ENCODE data around the gene CRLF3.
A peak's percentile ranks its signal among the peaks of the same experiment; 100 is the strongest.
"Not testable (repeated sequence)": the region's sequence is repeated elsewhere in the genome, so short reads cannot be mapped to it uniquely, and the experiment has no call there.

The CRLF3 gene

DNA sequence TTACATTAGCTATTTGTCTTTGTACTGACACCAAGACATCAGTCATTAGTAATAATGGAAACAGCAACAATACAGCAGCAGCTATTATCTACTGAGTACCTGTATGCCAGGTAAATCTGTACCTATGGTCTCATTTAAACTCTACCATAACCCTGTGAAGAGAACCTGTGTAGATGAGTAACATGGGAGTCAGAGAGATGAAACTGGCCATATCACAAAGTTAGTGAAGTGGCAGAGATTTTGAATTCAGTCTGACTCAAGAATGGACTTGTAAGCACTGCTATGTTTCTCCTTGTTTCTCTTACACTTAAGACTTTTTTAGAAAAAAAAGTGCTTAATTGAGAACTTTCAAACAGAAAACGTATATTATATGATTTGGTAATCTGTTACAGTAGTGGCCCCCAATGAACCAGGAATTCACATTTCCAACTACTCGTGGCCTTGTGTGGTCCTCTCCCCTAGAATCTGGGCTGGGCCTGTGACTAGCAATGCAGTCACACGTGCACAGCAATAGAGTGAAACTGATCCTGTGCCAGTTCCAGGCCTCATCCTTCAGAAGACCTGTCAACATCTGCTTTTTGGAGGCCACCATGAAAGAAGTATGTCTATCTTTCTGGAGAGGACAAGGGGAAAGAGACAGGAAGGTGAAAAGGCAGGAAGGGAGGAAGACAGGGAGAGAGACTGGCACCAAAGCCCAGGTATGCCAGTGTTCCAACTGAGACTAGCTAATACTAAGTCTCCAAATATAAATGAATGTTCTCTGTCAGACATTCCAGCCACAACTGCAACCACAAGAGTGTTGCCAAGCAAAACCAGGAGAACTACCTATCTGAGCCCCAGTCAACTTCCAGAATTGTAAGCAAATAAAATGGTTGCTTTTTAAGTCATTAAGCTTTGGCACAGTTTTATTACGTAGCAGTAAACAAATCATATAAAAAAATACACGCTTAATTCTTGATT lies 12.0 kb downstream of the CRLF3 start:
- no peak for DNase-seq

DNA sequence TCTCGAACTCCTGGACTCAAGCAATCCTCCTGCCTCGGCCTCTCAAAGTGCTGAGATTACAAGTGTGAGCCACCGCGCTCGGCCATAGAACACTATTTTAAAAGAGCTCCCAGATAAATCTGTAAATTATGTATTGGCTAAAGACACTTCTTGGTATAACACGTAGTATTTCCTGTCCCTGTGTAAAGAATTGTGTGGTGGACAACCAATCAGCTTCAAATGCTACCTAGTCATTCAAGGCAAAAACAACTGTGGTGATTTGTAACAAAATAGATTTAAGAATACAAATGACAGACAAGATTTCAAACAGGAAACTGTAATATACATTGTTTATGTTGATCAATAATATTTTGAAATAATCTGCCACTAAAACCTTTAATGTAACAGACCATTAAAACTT lies 14.6 kb downstream of the CRLF3 start:
- no peak for DNase-seq

DNA sequence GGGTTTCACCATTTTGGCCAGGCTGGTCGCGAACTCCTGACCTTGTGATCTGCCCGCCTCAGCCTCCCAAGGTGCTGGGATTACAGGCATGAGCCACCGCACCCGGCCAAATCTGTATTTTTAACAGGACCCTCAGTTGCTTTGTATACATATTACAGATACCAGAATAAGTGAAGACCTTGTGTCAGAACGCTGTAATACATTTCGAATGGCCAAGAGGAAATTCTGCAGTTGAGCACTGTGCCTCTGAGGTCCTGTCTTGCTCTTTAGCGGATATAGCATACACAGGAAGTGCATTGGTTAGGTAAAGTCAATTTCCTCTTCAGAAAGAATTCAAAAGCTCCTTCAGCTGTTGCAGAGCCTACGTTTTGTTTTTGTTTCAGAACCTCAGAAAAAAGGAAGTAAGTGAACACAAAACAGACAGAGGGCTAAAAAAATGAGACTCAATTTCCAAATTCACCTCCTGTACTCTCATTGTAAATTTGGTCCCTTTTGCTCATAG lies 15.7 kb downstream of the CRLF3 start:
- DNase-seq, result no peak

DNA sequence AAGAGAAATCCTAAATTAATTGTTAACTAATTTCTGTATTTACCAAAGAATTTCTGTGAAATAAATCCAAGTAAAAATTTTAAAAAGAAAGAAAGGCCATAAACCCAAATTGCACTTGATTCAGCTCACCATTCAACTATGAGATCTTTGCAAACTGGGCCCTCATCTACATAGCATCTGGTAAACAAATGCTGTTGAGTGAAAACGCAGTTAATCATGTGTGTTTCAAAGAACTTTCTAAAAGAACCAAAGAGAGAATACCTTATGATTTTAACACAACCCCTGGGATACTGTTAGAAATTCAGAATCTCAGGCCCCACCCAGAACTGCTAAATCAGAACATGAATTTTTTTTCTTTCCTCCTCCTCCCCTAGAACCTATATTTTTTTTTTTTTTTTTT lies 16.6 kb downstream of the CRLF3 start:
- DNase-seq, result no peak

DNA sequence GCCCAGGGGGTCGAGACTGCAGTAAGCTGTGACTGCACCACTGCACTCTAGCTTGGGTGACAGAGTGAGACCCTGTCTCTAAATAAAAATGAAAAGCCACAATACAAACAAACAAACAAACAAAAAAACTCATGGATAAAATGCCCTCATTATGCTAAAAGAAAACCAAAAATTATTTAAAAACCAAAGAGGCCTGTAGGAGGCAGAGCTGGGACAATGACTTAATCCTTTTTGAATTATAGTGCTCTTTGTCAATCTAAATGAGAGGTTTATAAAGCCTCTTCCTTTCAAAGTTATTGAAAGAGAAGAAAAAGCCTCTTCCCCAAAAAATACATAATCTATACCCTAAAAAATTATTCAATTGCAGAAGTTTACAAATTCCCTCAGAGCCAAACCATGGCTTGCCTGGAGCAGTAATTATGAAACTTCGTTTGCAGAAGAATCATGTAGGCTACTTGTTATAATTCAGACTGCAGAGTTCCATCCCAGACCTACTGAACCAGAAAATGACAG lies 18.5 kb downstream of the CRLF3 start:
- no peak for DNase-seq

DNA sequence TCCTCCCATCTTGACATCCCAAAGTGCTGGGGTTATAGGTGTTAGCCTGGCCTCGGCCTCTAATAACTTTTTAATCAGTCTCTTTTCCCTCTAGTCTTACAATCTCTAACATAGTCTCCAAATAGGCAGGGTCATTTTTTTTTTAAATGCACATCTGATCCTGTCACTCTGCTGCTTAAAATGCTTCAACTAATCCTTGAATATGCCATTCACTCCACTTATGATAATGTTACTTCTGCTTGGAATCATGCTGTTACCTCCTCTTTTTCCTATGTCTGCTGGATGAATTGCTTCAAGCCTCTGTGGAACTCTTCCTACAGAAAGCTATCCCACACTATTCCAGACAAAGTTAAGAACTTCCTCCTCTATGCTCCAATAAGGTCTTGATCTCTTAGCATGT lies 22.8 kb downstream of the CRLF3 start:
- DNase-seq, result no peak

DNA sequence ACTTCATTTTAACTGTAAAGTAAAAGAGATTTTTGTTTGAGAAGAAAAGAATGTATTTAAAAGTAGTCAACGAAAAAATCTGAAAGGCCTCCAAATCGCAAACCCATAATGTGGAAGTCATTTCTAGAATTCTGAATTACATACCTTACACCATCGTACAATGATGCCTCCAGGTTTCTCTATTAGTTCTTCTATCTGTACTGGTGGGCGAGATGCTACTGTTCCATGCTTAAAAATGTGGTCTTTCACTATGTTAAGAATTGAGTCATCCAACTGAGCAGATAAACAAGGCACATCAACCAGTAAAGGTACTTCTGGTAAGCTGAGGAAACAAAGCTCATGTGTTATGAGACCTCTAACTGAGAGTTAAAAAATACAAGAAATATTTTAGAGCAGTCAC lies 28.5 kb downstream of the CRLF3 start:
- no peak for DNase-seq

DNA sequence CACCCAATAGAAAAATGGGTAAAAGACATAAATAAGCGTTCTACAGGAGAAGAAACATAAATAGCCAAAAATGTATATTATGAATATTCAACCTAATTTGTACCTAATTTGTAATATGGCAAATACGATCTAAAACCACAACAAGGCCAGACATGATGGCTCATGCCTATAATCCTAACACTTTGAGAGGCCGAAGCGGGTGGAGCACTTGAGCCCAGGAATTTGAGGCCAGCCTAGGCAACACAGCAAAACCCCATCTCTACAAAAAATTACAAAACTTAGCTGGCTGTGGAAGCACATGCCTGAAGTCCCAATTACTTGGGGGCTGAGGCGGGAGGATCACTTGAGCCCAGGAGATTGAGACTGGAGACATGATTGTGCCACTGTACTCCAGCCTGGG lies 30.1 kb downstream of the CRLF3 start:
- DNase-seq, result no peak

DNA sequence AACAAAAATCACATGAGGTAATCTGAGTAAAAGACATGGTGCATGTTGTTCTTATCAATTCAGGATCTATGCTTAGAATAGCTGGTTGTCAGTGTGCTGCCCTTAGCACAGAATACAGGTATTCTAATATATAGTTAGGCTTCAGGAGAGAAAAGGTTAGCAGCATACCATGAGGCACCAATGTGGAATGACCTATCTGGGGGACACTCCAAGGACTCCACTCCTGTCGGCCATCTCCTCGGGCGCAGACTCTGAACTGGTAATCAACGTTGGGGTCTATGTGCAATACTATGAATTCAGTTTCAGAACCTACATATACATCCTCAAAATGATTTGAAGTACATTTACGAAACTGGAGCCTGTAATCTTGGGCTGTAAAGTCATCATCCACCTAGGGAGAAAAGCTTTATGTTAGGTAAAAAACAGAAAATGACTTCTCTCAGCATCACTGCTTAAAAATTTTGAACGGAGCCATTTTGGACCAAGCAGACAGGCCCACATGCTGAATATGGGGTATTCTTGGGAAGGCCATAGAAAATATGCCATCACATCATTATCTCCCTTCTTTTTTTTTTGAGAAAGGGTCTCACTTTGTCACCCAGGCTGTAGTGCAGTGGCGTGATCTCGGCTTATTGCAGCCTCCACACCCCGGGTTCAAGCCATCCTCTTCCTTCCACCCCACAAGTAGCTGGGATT lies 31.1 kb downstream of the CRLF3 start:
- DNase-seq, result no peak

DNA sequence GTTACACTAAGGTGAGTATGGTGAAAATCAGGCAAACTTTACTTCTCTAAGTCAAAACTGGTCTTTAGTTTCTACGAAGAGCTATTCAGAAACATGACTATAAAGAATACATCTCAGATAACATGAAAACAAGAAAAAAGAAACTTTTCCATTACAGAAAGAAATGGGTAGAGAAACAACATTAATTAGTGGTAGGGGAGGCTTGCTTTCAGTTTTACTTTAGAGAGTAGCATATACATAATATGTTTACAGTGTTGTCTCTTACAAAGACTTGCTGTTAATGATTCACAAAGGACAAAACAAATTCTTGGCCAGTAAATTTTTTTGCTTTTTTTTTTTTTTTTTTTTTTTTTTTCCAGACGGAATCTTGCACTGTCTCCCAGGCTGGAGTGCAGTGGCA lies 34.2 kb downstream of the CRLF3 start:
- no peak for DNase-seq

DNA sequence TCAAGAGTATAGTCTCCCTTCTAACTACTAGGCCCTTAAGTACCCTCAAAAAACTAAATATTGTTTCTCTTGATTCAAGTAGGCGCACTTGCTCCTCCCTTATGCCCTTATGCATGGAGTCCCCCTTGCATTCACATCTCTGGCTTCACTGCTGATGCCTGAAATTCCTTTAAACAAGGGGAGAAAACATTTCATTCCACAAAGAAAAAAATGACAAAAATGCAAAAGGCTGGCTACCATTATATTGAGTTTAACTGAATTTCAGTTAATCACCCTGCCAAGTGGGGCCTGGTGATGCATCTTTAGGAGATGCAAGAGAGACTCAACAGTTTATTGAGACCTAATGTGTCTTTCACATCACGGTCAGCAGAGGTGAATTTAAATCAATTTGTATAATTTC lies 35.6 kb downstream of the CRLF3 start:
- peak; percentile 45 for DNase-seq

DNA sequence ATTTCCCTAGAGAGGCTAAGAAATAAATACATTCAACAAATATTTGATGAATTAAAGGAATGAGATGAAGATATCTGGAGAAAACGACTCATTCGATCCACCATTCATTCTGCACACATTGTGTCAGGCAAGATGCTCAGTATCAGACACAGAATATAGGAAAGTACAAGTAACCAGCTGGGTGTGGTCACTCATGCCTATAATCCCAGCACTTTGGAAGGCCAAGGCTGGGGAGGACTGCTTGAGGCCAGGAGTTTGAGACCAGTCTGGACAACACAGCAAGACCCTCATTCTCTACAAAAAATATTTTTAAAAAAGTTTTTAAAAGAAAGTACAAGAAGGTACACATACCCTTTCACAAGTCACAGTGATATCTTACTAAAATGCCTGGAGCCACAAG lies 42.3 kb downstream of the CRLF3 start:
- DNase-seq, result peak; percentile 21

DNA sequence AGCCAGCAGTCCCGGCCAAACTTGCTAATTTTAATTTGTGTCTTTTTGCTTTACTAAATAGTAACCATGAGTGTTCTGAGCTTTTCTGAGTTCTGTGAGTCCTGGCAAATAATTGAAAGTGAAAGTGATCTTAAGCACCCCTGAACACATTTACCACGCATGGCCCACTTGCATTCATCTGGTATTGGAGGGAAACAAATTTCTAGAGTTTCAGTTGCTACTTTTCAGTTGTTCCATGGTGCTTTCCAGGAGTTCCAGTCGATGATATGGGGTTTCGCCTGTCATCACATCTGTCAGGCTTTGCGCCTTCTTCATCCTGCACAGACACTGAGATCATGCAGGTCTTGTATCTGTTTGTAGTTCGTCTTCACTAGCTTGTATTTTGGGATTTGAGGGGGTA lies 44.1 kb downstream of the CRLF3 start:
- no peak for DNase-seq

DNA sequence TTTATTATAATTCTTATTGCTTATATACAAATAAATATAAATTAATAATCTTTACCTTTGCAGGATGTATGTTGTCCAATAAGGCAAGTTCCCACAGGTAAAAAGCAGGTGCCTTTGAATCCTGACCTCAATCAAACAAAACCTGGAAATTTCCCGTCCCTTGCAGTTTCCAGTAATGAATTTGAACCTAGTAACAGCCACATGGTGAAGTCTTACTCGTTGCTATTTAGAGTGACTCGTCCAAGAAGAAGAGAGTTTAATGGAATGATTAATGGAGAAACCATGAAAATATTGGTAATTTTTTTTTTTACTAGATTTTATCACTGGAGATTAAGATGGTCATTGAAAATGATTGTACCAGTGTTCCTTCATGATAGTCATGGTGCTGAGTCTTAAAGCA lies 55.7 kb downstream of the CRLF3 start:
- not testable (repeated sequence) for DNase-seq

DNA sequence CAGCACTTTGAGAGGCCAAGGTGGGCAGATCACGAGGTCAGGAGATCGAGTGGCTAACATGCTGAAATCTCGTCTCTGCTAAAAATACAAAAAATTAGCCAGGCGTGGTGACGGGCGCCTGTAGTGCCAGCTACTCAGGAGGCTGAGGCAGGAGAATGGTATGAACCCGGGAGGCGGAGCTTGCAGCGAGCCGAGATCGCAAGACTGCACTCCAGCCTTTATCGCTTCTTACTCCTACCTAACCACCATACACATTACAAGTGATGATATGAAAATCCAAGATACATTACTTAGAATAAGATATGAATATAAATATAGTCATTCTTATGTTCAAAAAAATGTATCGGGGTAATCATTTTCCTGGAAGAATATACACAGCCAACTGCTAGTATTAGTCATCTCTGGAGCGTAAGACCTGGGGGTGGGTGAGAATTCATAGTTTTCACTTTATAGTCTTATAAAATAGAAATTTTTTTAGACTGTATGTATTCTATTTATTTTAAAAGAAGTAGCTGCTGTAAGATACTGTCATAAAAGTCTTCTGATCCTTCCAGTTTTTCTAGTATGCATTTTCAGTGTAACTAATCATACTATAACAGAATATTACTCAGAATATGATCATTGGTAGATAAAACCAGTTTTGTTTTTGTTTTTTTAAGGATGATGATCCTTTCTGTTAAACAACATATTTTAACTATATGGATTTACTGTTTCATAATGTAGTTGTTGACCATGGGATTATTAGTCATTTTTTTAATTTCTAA lies 56.7 kb downstream of the CRLF3 start:
- peak; percentile 21 for DNase-seq

DNA sequence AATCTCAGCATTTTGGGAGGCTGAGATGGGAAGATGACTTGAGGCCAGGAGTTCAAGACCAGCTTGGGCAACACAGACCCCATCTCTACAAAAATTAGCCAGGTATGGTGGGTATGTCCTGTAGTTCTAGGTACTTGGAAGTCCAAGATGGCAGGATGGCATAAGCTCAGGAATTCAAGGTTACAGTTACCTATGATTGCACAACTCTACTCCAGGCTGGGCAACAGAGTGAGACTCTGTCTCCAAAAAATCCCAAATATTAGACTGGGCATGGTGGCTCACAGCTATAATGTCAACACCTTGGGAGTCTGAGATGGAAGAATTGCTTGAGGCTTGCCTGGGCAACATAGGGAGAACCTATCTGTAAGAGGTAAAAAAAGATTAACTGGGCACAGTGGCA lies 63.4 kb downstream of the CRLF3 start:
- DNase-seq, result no peak

DNA sequence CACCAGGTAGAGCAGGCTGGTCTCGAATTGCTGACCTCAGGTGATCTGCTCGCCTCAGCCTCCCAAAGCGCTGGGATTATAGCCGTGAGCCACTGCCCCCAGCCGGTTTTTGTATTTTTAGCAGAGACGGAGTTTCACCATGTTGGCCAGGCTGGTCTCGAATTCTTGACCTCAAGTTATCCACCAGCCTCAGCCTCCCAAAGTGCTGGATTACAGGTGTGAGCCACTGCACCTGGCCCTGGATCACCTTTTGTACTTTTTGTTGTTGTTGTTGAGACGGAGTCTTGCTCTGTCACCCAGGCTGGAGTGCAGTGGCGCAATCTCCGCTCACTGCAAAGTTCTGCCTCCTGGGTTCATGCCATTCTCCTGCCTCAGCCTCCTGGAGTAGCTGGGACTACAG lies 71.2 kb downstream of the CRLF3 start:
- DNase-seq, result not testable (repeated sequence)

DNA sequence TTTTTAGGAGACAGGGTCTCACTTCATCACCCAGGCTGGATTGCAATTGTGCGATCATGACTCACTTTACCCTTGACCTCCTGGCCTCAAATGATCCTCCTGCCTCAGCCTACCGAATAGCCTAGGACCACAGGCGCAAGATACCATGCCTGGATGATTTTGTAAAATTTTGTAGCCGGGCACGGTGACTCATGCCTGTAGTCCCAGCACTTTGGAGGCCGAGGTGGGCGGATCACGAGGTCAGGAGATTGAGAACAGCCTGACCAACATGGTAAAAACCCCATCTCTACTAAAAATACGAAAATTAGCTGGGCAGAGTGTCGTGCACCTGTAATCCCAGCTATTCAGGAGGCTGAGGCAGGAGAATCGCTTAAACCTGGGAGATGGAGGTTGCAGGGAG lies 73.5 kb downstream of the CRLF3 start:
- DNase-seq, result not testable (repeated sequence)

DNA sequence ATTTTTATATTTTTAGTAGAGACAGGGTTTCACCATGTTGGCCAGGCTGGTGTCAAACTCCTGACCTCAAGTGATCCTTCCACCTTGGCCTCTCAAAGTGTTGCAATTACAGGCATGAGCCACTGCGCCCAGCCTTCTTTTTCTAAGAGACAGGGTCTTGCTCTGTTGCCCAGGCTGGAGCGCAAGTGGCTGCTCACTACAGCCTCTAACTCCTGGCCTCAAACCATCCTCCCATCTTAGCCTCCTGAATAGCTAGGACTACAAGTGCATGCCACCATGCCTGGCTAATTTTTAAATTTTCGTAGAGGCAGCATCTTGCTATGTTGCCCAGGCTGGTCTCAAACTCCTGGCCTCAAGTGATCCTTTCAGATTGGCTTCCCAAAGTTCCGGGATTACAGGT lies 76.9 kb downstream of the CRLF3 start:
- not testable (repeated sequence) for DNase-seq

DNA sequence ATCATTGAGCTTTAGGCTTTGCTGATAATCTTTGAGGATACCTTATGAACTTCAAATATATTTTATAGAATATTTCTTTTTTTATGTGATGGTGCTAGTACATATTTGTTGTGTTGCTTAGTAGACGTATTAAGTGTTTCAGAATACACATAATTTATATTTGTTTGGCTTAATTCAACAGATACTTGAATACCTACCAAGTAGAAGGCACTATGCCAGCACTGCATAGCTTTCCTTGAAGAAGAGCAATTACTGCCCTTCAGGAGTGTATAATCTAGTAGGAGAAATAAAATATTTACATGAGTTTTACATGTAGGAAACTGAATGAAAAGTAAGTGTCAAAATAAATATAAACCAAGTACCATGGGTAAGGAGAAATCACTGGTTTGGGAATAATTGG lies 81.8 kb downstream of the CRLF3 start:
- DNase-seq, result not testable (repeated sequence)

DNA sequence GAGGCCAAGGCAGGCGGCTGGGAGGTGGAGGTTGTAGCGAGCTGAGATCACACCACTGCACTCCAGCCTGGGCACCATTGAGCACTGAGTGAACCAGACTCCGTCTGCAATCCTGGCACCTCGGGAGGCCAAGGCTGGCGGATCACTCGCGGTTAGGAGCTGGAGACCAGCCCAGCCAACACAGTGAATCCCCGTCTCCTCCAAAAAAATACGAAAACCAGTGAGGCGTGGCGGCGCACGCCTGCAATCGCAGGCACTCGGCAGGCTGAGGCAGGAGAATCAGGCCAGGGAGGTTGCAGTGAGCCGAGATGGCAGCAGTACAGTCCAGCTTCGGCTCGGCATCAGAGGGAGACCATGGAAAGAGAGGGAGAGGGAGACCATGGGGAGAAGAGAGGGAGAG lies 88.1 kb downstream of the CRLF3 start:
- DNase-seq, result not testable (repeated sequence)

DNA sequence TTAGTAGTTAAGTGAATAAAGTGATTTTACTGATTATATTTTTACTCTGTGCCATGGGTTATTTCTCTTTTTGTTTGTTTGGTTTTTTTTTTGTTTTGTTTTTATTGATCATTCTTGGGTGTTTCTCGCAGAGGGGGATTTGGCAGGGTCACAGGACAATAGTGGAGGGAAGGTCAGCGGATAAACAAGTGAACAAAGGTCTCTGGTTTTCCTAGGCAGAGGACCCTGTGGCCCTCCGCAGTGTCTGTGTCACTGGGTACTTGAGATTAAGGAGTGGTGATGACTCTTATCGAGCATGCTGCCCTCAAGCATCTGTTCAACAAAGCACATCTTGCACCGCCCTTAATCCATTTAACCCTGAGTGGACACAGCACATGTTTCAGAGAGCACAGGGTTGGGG lies 88.8 kb downstream of the CRLF3 start:
- not testable (repeated sequence) for DNase-seq

DNA sequence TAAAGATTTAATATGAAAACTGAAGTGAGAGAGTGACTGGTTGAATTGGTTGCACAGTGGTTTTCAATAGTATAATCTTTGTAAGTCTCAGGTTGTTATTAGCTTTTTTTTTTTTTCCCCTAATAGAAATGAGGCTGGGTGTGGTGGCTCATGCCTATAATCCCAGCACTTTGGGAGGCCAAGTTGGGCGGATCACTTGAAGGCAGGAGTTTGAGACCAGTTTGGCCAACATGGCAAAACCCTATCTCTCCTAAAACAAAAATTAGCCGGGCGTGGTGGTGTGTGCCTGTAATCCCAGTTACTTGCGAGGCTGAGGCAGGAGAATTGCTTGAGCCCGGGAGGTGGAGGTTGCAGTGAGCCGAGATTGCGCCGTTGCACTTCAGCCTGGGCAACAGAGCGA lies 89.3 kb downstream of the CRLF3 start:
- not testable (repeated sequence) for DNase-seq
